ENCODE data around the gene ADGRB2. TPM values are rescaled to one million over a fixed set of nuclear protein-coding genes. Genes with fewer than 3 reads are reported as not detected.

The ADGRB2 gene
- total and polyA plus RNA-seq, 7 donors: 1.3 to 3.9 (median 1.4) TPM; not detected in 2

GRCh38 chr1:31688233-31688918 lies 75.8 kb downstream of the ADGRB2 start:
- TF ChIP-seq POLR2A (IDR thresholded peaks at IDR 0.05) (no peak), POLR2AphosphoS5 (IDR thresholded peaks at IDR 0.05) (peak in 1 of 4 donors; percentile 32), EP300 (IDR thresholded peaks at IDR 0.05) (no peak), CTCF (IDR thresholded peaks at IDR 0.05) (no peak)
- 15 to 61% methylated on average over 8 of the region's 8 CpGs for WGBS, 2 donors
- Histone ChIP-seq H3K4me1 (peaks cover 0 to 39% (median 24%) of the 10 kb centered on the region in 4 donors), H3K27me3 (no peaks in the 10 kb centered on the region), H3K36me3 (peaks cover 0 to 51% (median 23%) of the 10 kb centered on the region in 4 donors), H3K9me3 (no peaks in the 10 kb centered on the region), H3K4me3 (no peak overlapping the region), H3K27ac (peak overlapping the region; percentile 59 to 84 (median 74))
- DNase-seq: no peak
- intact Hi-C loops (cut with DNase I): no loop called here

GRCh38 chr1:31687601-31688000 lies 76.5 kb downstream of the ADGRB2 start:
- TF ChIP-seq POLR2AphosphoS5 (IDR thresholded peaks at IDR 0.05) (no peak), POLR2A (IDR thresholded peaks at IDR 0.05) (no peak), EP300 (IDR thresholded peaks at IDR 0.05) (no peak), CTCF (IDR thresholded peaks at IDR 0.05) (no peak)
- Histone ChIP-seq H3K36me3 (peaks cover 0 to 58% (median 26%) of the 10 kb centered on the region in 4 donors), H3K27me3 (no peaks in the 10 kb centered on the region), H3K4me3 (no peak overlapping the region), H3K27ac (peak overlapping the region; percentile 59 to 84 (median 74)), H3K9me3 (no peaks in the 10 kb centered on the region), H3K4me1 (peaks cover 0 to 39% (median 24%) of the 10 kb centered on the region in 4 donors)
- no peak for DNase-seq
- intact Hi-C loops (cut with DNase I): no loop called here
- 73 to 81% methylated on average over 8 of the region's 8 CpGs for WGBS, 2 donors

GRCh38 chr1:31685795-31686194 lies 78.3 kb downstream of the ADGRB2 start:
- Histone ChIP-seq H3K4me1 (peaks cover 0 to 50% (median 31%) of the 10 kb centered on the region in 4 donors), H3K36me3 (peaks cover 0 to 53% (median 24%) of the 10 kb centered on the region in 4 donors), H3K9me3 (no peaks in the 10 kb centered on the region), H3K4me3 (no peak overlapping the region), H3K27ac (no peak overlapping the region), H3K27me3 (no peaks in the 10 kb centered on the region)
- WGBS, 2 donors: 89 to 90% methylated on average over 8 of the region's 8 CpGs
- DNase-seq: no peak
- intact Hi-C loops (cut with DNase I): no loop called here
- TF ChIP-seq CTCF (IDR thresholded peaks at IDR 0.05) (no peak), POLR2A (IDR thresholded peaks at IDR 0.05) (no peak), POLR2AphosphoS5 (IDR thresholded peaks at IDR 0.05) (no peak), EP300 (IDR thresholded peaks at IDR 0.05) (no peak)

DNA sequence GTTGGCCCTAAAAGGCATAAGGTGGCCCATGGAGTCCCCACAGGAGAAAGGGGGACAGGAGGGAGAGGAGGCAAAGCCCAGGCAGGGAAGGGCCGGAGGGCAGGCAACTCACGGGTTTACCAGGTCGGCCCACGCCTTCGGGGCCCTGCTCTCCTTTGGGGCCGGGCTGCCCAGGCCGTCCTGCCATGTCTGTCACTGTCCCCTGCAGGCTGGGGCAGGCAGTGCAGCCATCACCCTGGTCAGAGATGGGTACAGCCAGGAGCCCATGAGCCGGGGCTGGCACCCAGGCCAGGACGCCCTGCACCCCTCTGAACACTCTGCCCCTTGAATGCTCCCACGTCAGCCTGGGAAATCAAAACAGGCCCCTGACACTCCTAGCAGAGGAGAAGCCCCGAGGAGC lies 80.1 kb downstream of the ADGRB2 start:
- intact Hi-C loops (cut with DNase I): no loop called here
- H3K4me3 ChIP-seq: no peak overlapping the region
- peaks cover 0 to 48% (median 29%) of the 10 kb centered on the region in 4 donors for H3K4me1 ChIP-seq
- H3K36me3 ChIP-seq: peaks cover 0 to 62% (median 28%) of the 10 kb centered on the region in 4 donors
- WGBS, 2 donors: 27 to 71% methylated on average over 11 of the region's 11 CpGs
- H3K27ac ChIP-seq: no peak overlapping the region
- no peaks in the 10 kb centered on the region for H3K9me3 ChIP-seq
- H3K27me3 ChIP-seq: no peaks in the 10 kb centered on the region
- peak in 2 of 4 experiments; percentile 21 to 22 for TF ChIP-seq CTCF (IDR thresholded peaks at IDR 0.05)
- no peak for TF ChIP-seq POLR2A (IDR thresholded peaks at IDR 0.05)
- no peak for DNase-seq

Data from sigmoid colon (tissue), 7 donors.